Tibial nerve (tissue), 3 donors: ENCODE data around the gene STK10.

Source experiments
- CTCF ChIP-seq, 5 experiments: fragments of 200-600 bp in 3 of 5; fragments of 450-650 bp in 2 of 5; sonication (generic) in 3 of 5; IDR thresholded peaks; one replicate each; pipeline ENCODE4 v1.5.1; 2016 to 2019; ENCODE audit warnings: antibody characterized with exemption in 5 of 5, mild to moderate bottlenecking in 3 of 5, moderate library complexity in 2 of 5
- POLR2A ChIP-seq, 2 donors: fragments of 450-650 bp; IDR thresholded peaks; one replicate each; pipeline ENCODE4 v1.6.1; 2017; ENCODE audit warnings: antibody characterized with exemption in 2 of 2, mild to moderate bottlenecking in 2 of 2, moderate library complexity in 2 of 2

- TF ChIP-seq CTCF (IDR thresholded peaks at IDR 0.05) (no peak), POLR2A (IDR thresholded peaks at IDR 0.05) (no peak)
Measured at GRCh38 chr5:172107571-172107970, 80.5 kb downstream of the STK10 start.
